Left ventricle myocardium inferior (tissue), 1 donor: Measurements from ENCODE around the gene VPS13D. TPM values are rescaled to one million over a fixed set of nuclear protein-coding genes. Genes with fewer than 3 reads are reported as not detected.
A peak's percentile ranks its signal among the peaks of the same experiment; 100 is the strongest.

Experiments
- DNase-seq: peaks from one replicate; pipeline ENCODE4 v3.0.0-alpha.2; 2020
- H3K27ac ChIP-seq: fragments of 200-600 bp; replicated peaks from 2 replicates; pipeline ENCODE4 v1.8.0; 2021
- H3K27me3 ChIP-seq: fragments of 200-600 bp; 2 replicates; pipeline ENCODE4 v1.8.0; 2021; ENCODE audit warnings: low read depth
- H3K36me3 ChIP-seq: fragments of 200-600 bp; 2 replicates; pipeline ENCODE4 v1.8.0; 2021
- H3K4me1 ChIP-seq: fragments of 200-600 bp; 2 replicates; pipeline ENCODE4 v1.8.0; 2021
- H3K4me3 ChIP-seq: fragments of 200-600 bp; 2 replicates; pipeline ENCODE4 v1.8.0; 2021; ENCODE audit warnings: mild to moderate bottlenecking, moderate library complexity
- H3K9me3 ChIP-seq: fragments of 200-600 bp; replicated peaks from 2 replicates; pipeline ENCODE4 v1.8.0; 2021
- CTCF ChIP-seq: fragments of 200-600 bp; IDR thresholded peaks from 2 replicates; pipeline ENCODE4 v1.8.0; 2021; ENCODE audit warnings: antibody characterized with exemption, mild to moderate bottlenecking, borderline replicate concordance
- intact Hi-C: fragments of 100-400 bp; cut with micrococcal nuclease; formaldehyde crosslinking; loops from one replicate; pipeline ENCODE4 v1.11.0; 2022
- total RNA-seq: library from RNA; stranded (reverse); fragmentation: NEBNext Ultra II Directional; extraction: Animal tissue kit (Norgen Biotek cat#: 25700); gene quantifications from one replicate; pipeline ENCODE4 v1.2.1, GENCODE V29; 2021
- donor health status: DM: no; HTN: yes; CAD: no; lungs with severe emphysema.

VPS13D gene
- total RNA-seq, 1 donor from 2014 or later = 71.6 TPM

- TF ChIP-seq CTCF = no peak
- peak overlapping the region; percentile 37 for H3K4me3 ChIP-seq
- H3K36me3 ChIP-seq = no peaks in the 10 kb centered on the region
- peaks cover 10% of the 10 kb centered on the region for H3K9me3 ChIP-seq
- intact Hi-C loops = no loop called here
- no peaks in the 10 kb centered on the region for H3K27me3 ChIP-seq
- DNase-seq = peak; percentile 81
- H3K4me1 ChIP-seq = peaks cover 30% of the 10 kb centered on the region
- peak overlapping the region; percentile 74 for H3K27ac ChIP-seq
These were observed 310.1 kb downstream of the VPS13D start for GRCh38 chr1:12539705-12540579.

GRCh38 chr1:12540580-12541273 is 310.9 kb downstream of the VPS13D start:
- intact Hi-C loops = no loop called here
- no peak for DNase-seq
- TF ChIP-seq CTCF = no peak
- H3K27me3 ChIP-seq = no peaks in the 10 kb centered on the region
- H3K36me3 ChIP-seq = no peaks in the 10 kb centered on the region
- H3K4me1 ChIP-seq = peaks cover 33% of the 10 kb centered on the region
- H3K9me3 ChIP-seq = peaks cover 7% of the 10 kb centered on the region
- H3K27ac ChIP-seq = peak overlapping the region; percentile 74
- H3K4me3 ChIP-seq = peak overlapping the region; percentile 37

GRCh38 chr1:12541274-12542137 is 311.7 kb downstream of the VPS13D start:
- H3K27ac ChIP-seq = peak overlapping the region; percentile 74
- DNase-seq = peak; percentile 61
- no peaks in the 10 kb centered on the region for H3K9me3 ChIP-seq
- no peaks in the 10 kb centered on the region for H3K27me3 ChIP-seq
- intact Hi-C loops = no loop called here
- H3K4me3 ChIP-seq = no peak overlapping the region
- no peaks in the 10 kb centered on the region for H3K36me3 ChIP-seq
- peaks cover 39% of the 10 kb centered on the region for H3K4me1 ChIP-seq
- TF ChIP-seq CTCF = no peak

- peaks cover 45% of the 10 kb centered on the region for H3K4me1 ChIP-seq
- TF ChIP-seq CTCF = no peak
These were observed 312.3 kb downstream of the VPS13D start for GRCh38 chr1:12542138-12542465.

More at GRCh38 chr1:12542138-12542465, 312.3 kb downstream of the VPS13D start:
- no peak overlapping the region for H3K4me3 ChIP-seq
- intact Hi-C loops = no loop called here
- H3K27me3 ChIP-seq = no peaks in the 10 kb centered on the region
- no peaks in the 10 kb centered on the region for H3K9me3 ChIP-seq
- DNase-seq = no peak
- no peaks in the 10 kb centered on the region for H3K36me3 ChIP-seq
- peak overlapping the region; percentile 74 for H3K27ac ChIP-seq
